ENCODE measurements around the gene COBL. TPM values are rescaled to one million over a fixed set of nuclear protein-coding genes. Genes with fewer than 3 reads are reported as not detected.

The COBL gene
- total and polyA plus RNA-seq, 9 of the 15 experiments (the other 6 are each of a cell fraction or from before 2014, with no cell fraction given): 0.01 to 2.4 (median 0.09) TPM; not detected in 3

DNA sequence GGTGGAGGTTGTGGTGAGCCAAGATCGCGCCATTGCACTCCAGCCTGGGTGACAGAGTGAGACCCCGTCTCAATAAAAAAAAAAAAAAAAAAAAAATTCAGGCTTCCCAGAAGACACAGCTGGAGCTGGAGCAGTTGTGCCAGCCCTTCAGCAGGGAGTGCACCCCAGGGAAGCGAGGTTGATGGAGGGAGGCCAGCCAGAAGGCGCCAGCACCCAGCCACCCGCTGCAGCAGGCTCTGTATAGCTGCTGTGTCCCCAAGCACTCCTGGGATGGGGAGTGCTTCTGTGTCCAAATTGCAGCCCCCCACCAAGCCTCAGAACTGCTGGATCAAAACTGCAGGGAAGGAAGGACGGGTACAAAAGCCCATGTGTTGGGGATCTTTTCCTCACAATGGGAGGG, 47.8 kb downstream of the COBL start (continued):
- no peak for TF ChIP-seq ASH1L (IDR thresholded peaks at IDR 0.05; ENCODE audit: borderline replicate concordance, low read depth, partially characterized antibody)

- Histone ChIP-seq H3K79me2 (ENCODE audit: control insufficient read depth, insufficient read depth, low read length) (no peaks in the 10 kb centered on the region), H3K4me3 (no peak overlapping the region), H3K27me3 (ENCODE audit: control insufficient read depth in 2 of 2, insufficient read depth in 2 of 2, low read length in 2 of 2) (peaks cover 8 to 48% of the 10 kb centered on the region in 2 experiments; a peak in 4 of 5 replicates), H4K20me1 (replicated peaks; ENCODE audit: control insufficient read depth, insufficient read depth, low read length) (0 out of 2 replicates have a peak, but pooled peaks cover 3% of the 10 kb centered on the region), H3K9me1 (ENCODE audit: control insufficient read depth, insufficient read depth, low read length) (no peaks in the 10 kb centered on the region), H3K9me3 (replicated peaks; ENCODE audit: control insufficient read depth, insufficient read depth, low read depth, low read length) (no peaks in the 10 kb centered on the region), H3K36me3 (ENCODE audit: control insufficient read depth, insufficient read depth, low read length) (no peaks in the 10 kb centered on the region), H3K27ac (ENCODE audit: extremely low read depth, low read depth, low read length) (no peak overlapping the region), H3K4me1 (replicated peaks in 1 of 2; ENCODE audit: control insufficient read depth in 2 of 2, insufficient read depth in 2 of 2, low read length in 2 of 2) (no peaks in the 10 kb centered on the region), H3K4me2 (ENCODE audit: insufficient read depth, low read length) (no peak overlapping the region), H2AFZ (ENCODE audit: low read depth, low read length) (no peak overlapping the region), H3K9ac (ENCODE audit: insufficient read depth in 1 of 2, low read depth in 2 of 2, low read length in 2 of 2) (no peak overlapping the region)
- no TSS peak for BruUV-seq (replicated peaks)
- ChIA-PET POLR2A (no interaction called here), CTCF (ENCODE audit: low intra/inter-chr PET ratio) (no interaction called here)
- in situ Hi-C loops (cut with MboI): no loop called here
- no peak for ATAC-seq
- no peak for TF ChIP-seq ARID3A (IDR thresholded peaks at IDR 0.05; ENCODE audit: borderline replicate concordance, low read depth, low read length)
- no peak for TF ChIP-seq MAZ (CRISPR knock-in tag; conservative IDR thresholded peaks at IDR 0.05 in 1 of 2, IDR thresholded peaks at IDR 0.05 in 1 of 2)
- TF ChIP-seq U2AF2 (optimal IDR thresholded peaks at IDR 0.05; ENCODE audit: low read depth, low read length): no peak
- TF ChIP-seq RBBP5 (IDR thresholded peaks at IDR 0.05; ENCODE audit: borderline replicate concordance, insufficient read depth, low read length, poor library complexity, severe bottlenecking): no peak
- no peak for TF ChIP-seq CHD1 (IDR thresholded peaks at IDR 0.05; ENCODE audit: low read length)
- no peak for TF ChIP-seq BRCA1 (IDR thresholded peaks at IDR 0.05)
- TF ChIP-seq BRCA1 (CRISPR knock-in tag; IDR thresholded peaks at IDR 0.05): no peak
- no peak for TF ChIP-seq ZNF511 (CRISPR knock-in tag; IDR thresholded peaks at IDR 0.05)
- no peak for TF ChIP-seq NR0B1 (IDR thresholded peaks at IDR 0.05; ENCODE audit: partially characterized antibody)
- TF ChIP-seq WHSC1 (IDR thresholded peaks at IDR 0.05; ENCODE audit: low read length): no peak
- no peak for TF ChIP-seq TGIF2 (CRISPR knock-in tag; IDR thresholded peaks at IDR 0.05)
- TF ChIP-seq GTF2F1 (IDR thresholded peaks at IDR 0.05; ENCODE audit: low read depth, low read length): no peak
- no peak for TF ChIP-seq GTF2E2 (tag; IDR thresholded peaks at IDR 0.05)
- TF ChIP-seq ELF4 (CRISPR knock-in tag; IDR thresholded peaks at IDR 0.05): no peak
- TF ChIP-seq ZNF165 (CRISPR knock-in tag; IDR thresholded peaks at IDR 0.05; ENCODE audit: borderline replicate concordance): no peak
- no peak for TF ChIP-seq ZNF282 (CRISPR knock-in tag; IDR thresholded peaks at IDR 0.05)
- no peak for TF ChIP-seq SAP30 (IDR thresholded peaks at IDR 0.05; ENCODE audit: borderline replicate concordance, insufficient read depth, low read depth, low read length, poor library complexity, severe bottlenecking)
- TF ChIP-seq TAF15 (IDR thresholded peaks at IDR 0.05; ENCODE audit: low read depth, low read length): no peak
- no peak for DNase-seq (ENCODE audit: extremely low read depth in 1 of 4, low spot score in 3 of 4)
- FAIRE-seq: no peak
- 0% methylated on average over 2 of the region's 2 CpGs for WGBS (ENCODE audit: insufficient coverage, low coverage, missing lambda C conversion rate)
- intact Hi-C loops (cut with micrococcal nuclease): no loop called here
Observed at GRCh38 chr7:51267169-51267568, 49.4 kb downstream of the COBL start.
